Renal pelvis (tissue), 4 donors: ENCODE results near the gene E2F1. TPM values are rescaled to one million over a fixed set of nuclear protein-coding genes. Genes with fewer than 3 reads are reported as not detected.
"Not testable (repeated sequence)": the region's sequence is repeated elsewhere in the genome, so short reads cannot be mapped to it uniquely, and the experiment has no call there.

ENCODE experiments used
- DNase-seq: peaks from one replicate; pipeline ENCODE4 v3.0.0-alpha.2; 2013
- polyA plus RNA-seq, 3 donors: library from polyadenylated mRNA; unstranded; fragments of 120-200 nt; gene quantifications; one replicate each; pipeline ENCODE4 v1.2.1, GENCODE V29; 2013; ENCODE audit not compliant: insufficient read length in 3 of 3

The E2F1 gene
- polyA plus RNA-seq, 3 donors: 12.1 to 14.6 (median 14.3) TPM

DNA sequence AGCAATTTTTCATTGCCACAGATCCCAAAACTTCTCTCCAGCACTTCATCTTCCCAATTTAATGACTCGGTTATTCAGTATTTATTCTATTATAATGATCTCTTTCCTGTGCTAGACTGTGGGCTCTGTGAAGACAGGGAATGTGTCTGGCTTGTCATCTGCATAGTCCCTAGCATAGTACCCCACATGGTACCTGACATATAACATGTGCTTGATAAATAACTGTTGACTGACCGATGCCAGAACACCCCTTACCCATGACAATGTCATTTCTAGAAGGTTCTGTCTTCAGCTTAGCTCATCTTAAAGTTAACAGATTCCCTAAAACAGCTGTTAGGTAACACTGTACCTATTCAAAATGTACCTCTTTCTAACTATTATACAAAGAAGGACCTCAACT is 30.3 kb upstream of the E2F1 start:
- no peak for DNase-seq

DNA sequence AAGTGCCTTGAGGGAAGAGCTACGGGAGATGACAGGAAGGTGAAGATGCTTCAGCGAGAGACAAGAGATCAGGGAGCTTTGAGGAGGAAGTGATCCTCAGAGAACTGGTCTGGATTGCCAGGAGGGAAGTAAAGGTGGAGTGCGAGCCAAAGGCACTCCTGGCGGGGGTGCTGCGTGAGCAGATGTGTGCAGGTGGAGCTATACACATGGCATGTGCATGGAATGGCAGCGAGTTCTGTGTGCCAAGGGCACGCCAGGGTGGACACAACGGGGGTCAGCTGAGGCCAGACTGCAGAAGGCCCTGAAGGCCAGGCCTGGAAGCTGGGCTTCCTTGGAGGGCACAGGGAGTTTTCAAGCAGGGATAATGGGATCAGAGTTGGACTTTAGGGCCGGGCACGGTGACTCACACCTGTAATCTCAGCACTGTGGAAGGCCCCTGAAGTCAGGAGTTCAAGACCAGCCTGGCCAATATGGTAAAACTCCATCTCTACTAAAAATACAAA is 27.7 kb upstream of the E2F1 start:
- DNase-seq: no peak

DNA sequence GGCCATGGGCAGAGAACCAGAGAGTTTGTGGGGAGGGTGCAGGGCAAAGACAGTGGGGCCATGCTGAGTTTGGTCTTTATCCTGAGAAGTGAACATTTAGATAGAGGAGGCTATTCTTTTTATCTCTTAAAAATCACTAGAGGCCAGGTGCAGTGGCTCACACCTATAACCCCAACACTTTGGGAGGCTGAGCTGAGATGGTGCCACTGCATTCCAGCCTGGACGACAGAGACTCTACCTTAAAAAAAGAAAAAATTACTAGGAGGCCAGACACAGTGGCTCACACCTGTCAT is 25.2 kb upstream of the E2F1 start:
- DNase-seq: no peak

DNA sequence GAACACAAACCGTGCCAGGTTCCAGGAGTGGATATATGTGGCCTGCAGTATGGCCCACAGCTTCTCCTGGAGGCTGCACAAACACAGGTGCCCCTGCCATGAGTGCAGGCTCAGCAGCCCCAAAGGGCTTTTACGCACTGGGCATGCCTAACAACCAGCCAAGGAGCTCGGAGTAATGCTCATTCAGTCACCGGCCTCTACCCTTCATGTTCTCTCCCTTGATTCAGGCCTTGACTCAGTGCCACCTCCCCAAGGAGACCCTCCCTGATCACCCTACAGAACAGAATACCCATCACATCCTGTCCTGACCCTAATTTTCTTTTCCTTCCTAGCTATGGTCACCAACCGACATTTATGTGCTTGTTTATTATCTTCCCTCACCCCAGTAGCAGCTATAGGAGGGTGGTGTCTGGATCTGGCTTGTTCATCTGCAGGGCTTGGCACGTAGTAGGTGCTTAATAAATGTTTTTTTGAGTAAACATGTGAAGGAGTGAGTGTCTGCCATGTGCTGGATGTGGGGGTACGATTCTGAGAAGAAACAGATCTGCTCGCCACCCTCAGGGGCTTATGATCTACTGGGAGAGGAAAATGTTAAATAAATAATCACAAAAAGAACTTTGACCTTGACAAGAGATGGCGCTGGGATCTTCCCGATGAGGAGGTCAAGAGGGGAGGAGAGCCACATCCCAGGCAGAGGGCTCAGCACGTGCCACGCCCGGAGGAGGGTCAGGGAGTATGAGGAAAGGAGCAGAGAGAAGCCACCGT is 24.7 kb upstream of the E2F1 start:
- no peak for DNase-seq

DNA sequence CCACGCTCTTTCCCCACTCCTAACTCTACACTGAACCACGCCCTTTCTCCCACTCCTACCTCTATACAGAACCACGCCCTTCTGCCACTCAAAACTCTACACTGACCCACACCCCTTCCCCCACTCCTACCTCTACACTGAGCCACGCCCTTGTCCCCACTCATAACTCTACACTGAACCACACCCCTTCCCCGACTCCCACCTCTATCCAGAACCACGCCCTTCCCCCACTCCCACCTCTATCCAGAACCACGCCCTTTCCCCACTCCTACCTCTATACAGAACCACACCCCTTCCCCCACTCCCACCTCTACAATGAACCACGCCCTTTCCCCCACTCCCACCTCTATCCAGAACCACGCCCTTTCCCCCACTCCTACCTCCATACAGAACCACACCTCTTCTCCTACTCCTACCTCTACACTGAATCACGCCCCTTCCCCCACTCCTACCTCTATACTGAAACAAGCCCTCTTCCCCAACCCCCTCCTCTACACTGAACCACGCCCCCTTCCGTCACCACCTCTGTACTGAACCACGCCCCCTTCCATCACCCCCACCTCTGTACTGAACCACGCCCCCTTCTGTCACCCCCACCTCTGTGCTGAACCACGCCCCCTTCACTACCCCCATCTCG is 23.8 kb upstream of the E2F1 start:
- no peak for DNase-seq

DNA sequence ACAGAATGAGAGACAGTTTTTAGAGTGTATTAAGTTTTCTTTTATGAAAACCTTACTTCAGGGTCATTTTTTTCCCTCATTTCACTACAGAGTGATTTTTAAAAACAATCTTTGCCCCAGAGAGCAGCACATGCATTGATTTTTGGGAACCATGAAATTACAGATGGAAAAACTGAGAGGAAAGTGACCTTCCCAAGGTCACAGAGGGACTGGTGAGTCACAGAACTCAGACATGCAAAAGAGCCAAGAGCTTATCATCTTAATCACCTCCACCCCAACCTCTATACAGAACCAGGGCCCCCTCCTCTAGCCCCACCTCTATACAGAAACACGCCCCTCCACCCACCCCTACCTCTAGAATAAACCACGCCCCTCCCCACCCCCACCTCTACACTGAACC is 23.2 kb upstream of the E2F1 start:
- DNase-seq: no peak

DNA sequence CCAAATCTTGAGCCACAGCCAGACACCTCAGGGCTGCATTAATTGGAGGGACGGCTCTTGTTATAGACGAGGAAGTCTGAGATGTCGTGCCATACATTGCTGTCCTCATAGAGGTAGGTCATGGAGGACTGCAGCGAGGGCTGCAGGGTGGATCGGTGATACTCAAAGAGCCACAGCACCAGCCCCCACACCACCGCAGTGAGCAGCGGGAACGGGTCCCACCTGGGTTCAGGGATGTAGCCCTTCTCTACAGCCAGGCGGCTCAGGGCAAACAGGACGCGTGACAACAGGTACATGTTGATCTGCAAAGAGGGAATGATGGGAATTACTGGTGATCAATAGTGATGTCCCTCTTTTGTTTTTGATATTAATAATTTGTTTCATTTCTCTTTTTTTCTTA is 21.5 kb upstream of the E2F1 start:
- DNase-seq: no peak

DNA sequence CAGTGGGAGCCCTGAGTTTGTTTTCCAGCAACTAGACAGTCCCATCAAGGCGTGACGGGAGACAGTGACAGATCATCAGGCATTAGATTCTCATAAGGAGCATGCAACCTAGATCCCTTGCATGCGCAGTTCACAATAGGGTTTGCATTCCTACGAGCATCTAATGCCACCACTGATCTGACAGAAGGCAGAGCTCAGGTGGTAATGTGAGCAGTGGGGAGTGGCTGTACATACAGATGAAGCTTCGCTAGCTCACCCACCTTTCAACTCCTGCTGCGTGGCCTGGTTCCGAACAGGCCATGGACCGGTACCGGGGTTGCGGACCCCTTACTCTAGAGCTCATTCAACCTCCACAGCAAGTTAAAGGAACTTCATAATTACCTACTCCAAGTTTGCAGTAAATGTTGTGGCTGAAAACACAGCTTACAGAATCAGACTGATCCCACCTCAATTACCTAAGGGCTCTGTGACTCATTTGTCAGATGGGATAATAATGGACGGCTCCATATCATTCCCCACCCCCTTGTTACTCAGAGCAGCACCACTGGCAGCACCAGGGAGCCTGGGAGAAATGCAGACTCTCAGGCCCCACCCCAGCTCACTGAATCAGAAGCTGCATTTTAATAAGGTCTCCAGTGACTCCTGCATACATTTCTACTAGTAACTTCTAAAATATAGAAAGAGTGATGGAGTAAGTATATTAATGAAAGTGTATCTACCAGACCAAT is 18.2 kb upstream of the E2F1 start:
- no peak for DNase-seq

DNA sequence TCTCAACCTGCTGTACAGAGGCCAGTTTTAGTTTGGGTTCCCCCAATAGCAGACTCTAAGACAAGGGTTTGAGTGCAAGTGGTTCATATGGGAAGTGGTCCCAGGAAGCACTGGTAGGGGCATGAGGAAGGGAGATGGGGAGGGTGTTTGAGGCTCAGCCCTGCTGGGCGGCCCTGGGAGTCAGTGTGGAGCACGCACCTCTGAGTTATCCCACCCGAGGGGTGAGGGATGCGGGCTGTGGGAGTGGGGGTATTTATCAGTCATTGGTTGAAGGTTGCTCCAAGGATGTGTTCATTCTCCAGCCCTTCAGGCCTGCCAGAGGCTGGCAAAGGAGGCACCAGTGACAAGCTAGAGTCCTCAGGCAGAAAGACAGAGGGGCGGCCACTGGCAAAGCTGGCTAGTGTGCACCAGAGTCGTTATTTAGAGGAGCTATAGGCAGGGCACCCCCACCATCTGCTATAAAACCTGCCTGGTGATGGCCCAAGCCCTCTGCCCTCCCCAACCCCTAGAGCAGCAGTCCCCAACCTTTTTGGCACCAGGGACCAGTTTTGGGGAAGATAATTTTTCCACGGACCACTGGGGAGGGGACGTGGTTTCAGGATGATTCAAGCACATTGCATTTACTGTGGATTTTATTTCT is 17.4 kb upstream of the E2F1 start:
- DNase-seq: no peak

DNA sequence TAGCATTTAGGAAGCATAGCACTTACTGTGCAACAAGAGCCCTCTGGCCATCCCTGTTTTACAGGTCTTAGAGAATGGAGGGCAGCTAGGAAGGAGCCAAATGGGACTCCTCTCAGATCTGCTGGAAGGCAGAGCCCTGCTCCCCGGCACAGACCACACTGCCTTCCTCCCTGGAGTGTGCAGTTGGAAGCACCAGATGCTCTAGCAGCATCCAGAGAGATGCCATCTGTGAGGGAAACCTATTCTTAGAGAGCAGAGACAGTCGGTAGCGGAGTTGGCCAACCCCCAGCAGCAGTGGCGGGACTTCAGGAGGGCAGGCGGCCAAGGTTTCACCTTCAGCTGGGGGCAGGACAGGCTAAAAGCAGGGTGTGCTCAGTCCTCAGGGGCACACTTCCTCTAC is 16.7 kb upstream of the E2F1 start:
- no peak for DNase-seq

DNA sequence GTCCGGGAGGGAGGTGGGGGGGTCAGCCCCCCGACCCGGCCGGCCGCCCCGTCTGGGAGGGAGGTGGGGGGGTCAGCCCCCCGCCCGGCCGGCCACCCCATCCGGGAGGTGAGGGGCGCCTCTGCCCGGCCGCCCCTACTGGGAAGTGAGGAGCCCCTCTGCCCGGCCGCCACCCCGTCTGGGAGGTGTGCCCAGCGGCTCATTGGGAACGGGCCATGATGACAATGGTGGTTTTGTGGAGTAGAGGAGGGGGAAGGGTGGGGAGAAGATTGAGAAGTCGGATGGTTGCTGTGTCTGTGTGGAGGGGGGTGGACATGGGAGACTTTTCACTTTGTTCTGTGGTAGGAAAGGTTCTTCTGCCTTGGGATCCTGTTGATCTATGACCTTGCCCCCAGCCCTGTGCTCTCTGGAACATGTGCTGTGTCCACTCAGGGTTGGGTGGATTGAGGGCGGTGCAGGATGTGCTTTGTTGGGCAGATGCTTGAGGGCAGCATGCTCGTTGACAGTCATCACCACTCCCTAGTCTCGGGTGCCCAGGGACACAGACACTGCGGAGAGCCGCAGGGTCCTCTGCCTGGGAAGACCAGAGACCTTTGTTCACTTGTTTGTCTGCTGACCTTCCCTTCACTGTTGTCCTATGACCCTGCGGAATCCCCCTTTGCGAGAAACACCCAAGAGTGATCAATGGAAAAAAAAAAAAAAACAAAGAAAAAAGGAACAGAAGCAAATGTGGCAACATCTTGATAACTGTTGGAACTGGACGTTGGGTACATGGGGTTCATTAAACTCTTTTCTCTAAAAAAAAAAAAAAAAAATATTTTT is 15.7 kb upstream of the E2F1 start:
- no peak for DNase-seq

DNA sequence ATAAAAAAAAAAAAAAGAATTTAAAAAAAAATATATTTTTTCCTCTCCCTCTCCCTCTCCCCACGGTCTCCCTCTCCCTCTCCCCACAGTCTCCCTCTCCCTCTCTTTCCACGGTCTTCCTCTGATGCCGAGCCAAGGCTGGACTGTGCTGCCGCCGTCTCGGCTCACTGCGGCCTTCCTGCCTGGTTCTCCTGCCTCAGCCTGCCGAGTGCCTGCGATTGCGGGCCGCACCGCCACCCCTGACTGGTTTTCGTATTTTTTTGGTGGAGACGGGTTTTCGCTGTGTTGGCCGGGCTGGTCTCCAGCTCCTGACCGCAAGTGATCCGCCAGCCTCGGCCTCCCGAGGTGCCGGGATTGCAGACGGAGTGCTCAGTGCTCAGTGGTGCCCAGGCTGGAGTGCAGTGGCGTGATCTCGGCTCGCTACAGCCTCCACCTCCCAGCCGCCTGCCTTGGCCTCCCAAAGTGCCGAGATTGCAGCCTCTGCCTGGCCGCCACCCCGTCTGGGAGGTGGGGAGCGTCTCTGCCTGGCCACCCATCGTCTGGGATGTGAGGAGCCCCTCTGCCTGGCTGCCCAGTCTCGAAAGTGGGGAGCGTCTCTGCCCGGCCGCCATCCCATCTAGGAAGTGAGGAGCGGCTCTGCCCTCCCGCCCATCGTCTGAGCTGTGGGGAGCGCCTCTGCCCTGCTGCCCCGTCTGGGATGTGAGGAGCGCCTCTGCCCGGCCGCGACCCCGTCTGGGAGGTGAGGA is 14.7 kb upstream of the E2F1 start:
- DNase-seq: not testable (repeated sequence)

DNA sequence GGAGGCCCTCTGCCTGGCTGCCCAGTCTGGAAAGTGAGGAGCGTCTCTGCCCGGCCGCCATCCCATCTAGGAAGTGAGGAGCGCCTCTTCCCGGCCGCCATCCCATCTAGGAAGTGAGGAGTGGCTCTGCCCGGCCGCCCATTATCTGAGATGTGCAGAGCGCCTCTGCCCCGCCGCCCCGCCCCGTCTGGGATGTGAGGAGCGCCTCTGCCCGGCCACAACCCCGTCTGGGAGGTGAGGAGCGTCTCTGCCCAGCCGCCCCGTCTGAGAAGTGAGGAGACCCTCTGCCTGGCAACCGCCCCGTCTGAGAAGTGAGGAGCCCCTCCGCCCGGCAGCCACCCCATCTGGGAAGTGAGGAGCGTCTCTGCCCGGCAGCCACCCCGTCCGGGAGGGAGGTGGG is 12.8 kb upstream of the E2F1 start:
- not testable (repeated sequence) for DNase-seq

DNA sequence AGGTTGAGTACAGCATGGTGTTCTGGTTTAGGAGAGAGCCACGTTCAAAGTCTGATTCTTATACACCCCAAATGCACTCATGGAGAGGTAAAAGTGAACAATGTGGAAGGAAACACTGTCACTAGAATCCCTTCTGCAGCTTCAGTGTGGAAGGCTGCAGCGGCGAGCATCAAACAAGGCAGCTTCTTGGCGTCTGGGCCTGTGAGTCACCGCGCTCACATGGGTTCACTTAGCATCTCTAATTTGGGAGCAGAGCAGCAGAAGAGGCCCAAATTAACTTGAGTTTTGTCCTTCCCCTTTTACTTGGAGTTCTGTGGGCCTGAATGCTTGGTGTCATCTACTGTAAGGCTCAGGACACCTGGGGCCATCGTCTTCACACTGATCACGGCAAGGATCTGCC is 10.9 kb upstream of the E2F1 start:
- DNase-seq: no peak

DNA sequence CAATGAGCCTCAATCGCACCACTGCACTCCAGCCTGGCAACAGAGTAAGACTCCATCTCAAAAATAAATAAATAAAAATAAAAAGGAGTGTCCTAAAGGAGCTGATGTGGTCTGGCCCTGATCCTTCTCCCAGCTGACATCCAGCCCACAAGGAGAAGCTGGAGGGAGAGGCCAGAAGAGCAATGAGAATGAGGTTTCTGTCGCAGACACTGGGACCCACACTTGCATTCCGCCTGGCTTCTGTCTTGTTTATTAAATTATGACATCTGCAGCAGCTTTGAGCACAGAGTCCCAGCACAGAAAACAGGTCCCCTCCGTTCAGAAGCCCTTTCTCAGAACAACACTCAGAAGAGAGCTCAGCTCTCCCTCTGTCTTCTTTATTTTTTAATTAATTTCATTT is 10.3 kb upstream of the E2F1 start:
- DNase-seq: no peak

DNA sequence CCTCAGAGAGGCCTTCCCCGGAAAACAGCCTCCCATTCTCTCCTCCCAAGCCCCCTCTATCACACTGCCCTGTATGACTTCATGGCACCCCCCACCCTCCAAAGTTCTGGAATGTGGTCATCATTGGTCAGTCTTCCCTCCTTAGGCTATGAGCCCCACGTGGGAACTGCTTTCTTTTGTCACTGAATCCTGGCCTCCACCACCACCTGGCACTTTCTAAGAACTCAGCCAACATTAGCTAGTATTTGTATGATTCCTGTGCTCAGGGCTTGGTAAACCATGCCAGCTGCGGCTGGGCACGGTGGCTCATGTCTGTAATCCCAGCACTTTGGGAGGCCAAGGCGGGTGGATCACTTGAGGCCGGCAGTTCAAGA is 8.4 kb upstream of the E2F1 start:
- no peak for DNase-seq

DNA sequence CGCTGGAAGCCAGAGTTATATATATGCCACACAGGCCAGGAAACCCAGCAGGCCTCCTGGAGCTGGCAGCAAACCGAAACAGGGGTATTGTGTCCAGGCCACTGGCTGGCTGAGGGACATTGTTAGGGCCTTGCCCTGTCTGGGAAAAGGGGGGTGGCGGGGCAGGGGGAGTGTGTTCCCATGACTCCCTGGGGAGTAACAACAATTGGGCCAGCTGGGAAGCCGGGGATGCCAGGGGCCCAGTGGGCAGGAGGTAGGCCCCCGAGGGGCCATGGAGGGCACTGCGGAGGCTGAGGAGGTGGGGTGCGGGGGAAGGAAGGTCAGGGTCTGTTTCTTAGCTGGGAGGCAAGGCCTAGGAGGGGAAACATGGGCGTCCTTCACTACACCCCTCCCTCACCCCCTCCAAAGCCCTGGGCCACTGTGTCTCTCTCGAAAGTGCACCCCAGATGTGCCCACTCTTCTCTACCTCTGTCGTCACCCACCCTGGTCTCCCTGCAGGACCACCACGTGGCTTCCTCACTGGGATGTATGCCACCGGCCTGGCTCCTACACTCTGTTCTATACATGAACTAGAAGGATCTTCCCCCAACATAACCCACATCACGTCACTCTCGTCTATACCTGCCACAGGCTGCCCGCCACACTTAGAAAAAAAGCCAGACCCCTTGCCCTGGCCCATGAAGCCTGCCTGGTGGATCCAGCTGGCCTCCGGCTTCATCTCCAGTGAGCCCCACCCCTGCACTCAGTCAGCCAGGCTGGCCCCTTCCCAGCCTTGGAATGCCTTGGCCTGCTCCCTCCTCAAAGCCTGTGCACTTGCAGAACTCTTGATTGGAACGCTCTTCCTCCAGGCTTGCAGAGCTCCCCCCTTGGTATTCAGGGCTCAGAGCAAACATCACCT is 7.8 kb upstream of the E2F1 start:
- DNase-seq: no peak

DNA sequence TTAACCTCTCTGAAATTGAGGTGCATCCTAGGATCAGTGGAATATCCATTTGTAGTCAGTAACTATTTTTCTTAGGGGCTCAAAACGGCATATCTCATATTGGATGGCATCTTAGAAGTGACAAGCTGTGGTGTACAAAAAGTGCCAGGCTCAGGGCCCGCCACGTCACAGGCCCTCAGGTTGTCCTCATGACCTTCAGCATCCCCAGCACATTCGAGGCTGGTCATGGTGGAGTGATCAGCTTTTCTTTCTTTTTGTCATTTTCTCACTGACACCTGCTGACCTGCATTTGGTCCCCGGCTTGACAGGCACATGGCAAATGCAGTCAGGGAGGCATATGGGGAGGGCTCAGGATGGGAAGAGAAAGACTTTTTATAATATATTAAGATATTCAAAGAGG is 7.1 kb upstream of the E2F1 start:
- no peak for DNase-seq

DNA sequence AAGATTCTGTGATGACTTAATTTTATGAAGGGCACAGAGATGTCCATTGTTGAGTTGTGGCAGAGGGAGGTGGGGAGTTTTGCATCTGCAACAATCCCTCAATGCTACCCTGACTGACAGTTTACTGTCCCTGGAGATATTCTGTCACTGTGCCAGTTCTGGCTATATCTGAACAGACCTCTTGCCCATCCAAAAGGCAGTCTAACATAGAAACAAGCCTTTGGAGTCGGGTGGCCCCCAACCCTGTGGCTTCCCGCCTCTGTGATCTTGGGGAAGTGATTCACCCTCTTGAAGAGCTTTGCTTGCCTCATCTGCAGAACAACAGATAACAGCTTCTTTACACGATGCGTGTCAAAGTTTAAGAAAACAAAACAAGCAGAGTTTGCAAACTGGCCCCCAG is 3.8 kb upstream of the E2F1 start:
- no peak for DNase-seq

DNA sequence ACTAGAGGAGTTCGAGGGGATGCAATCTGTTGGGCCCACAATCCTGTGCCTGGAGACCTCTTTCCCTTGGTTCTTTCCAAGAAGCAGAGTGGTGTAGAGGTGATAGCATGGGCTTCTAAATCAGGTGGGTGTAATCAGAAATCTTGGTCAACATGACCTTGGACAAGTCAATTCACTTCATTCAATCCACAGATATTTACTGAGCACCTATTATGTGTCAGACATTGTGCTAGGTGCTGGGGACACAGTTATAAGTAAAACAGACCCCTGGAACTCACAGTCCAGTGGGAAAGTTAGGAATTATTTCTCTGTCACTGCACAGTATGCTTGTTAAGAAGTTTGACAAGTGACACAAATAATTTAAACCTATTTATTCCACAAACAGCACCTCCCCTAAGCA is 3.3 kb upstream of the E2F1 start:
- DNase-seq: no peak
